Hepatocyte (in vitro differentiated cells): Measurements from ENCODE around the gene LRRC14B. TPM values are rescaled to one million over a fixed set of nuclear protein-coding genes. Genes with fewer than 3 reads are reported as not detected.

Experiments used
- DNase-seq: peaks from one replicate; pipeline ENCODE4 v3.0.0-alpha.2; 2016; ENCODE audit warnings: low spot score
- H2AFZ ChIP-seq: fragments of 200-600 bp; sonication (generic); 2 replicates; pipeline ENCODE4 v1.6.0; 2016; ENCODE audit warnings: antibody characterized with exemption, mild to moderate bottlenecking
- H3K27ac ChIP-seq: fragments of 200-600 bp; sonication (generic); 2 replicates; pipeline ENCODE4 v1.5.1; 2016; ENCODE audit warnings: mild to moderate bottlenecking
- H3K27me3 ChIP-seq: fragments of 200-600 bp; sonication (generic); 2 replicates; pipeline ENCODE4 v1.6.1; 2016
- H3K36me3 ChIP-seq: fragments of 200-600 bp; sonication (generic); replicated peaks from 2 replicates; pipeline ENCODE4 v1.5.1; 2016; ENCODE audit warnings: low read depth; ENCODE audit not compliant: insufficient read depth
- H3K4me1 ChIP-seq: fragments of 200-600 bp; sonication (generic); 2 replicates; pipeline ENCODE4 v1.5.1; 2016; ENCODE audit warnings: mild to moderate bottlenecking, moderate library complexity; ENCODE audit not compliant: insufficient read depth
- H3K4me2 ChIP-seq: fragments of 200-600 bp; sonication (generic); 2 replicates; pipeline ENCODE4 v1.6.0; 2016
- H3K4me3 ChIP-seq: fragments of 200-600 bp; sonication (generic); 2 replicates; pipeline ENCODE4 v1.5.1; 2016; ENCODE audit warnings: mild to moderate bottlenecking
- H3K79me2 ChIP-seq: fragments of 200-600 bp; sonication (generic); 2 replicates; pipeline ENCODE4 v1.6.0; 2017; ENCODE audit warnings: mild to moderate bottlenecking
- H3K9me2 ChIP-seq: fragments of 200-600 bp; sonication (generic); replicated peaks from 2 replicates; pipeline ENCODE4 v1.6.0; 2017; ENCODE audit warnings: mild to moderate bottlenecking; ENCODE audit not compliant: insufficient read depth
- H3K9me3 ChIP-seq: fragments of 200-600 bp; sonication (generic); 2 replicates; pipeline ENCODE4 v1.5.1; 2016; ENCODE audit warnings: low read depth, mild to moderate bottlenecking
- H4K20me1 ChIP-seq: fragments of 200-600 bp; sonication (generic); 2 replicates; pipeline ENCODE4 v1.6.0; 2016; ENCODE audit warnings: mild to moderate bottlenecking; ENCODE audit not compliant: insufficient read depth, poor library complexity, severe bottlenecking
- EZH2 ChIP-seq: fragments of 200-600 bp; sonication (generic); IDR thresholded peaks from 2 replicates; pipeline ENCODE4 v1.6.1; 2016; ENCODE audit warnings: antibody characterized with exemption, mild to moderate bottlenecking, borderline replicate concordance
- EZH2phosphoT487 ChIP-seq: fragments of 200-600 bp; sonication (generic); IDR thresholded peaks from one replicate; pipeline ENCODE4 v1.6.1; 2018; ENCODE audit warnings: antibody characterized with exemption, mild to moderate bottlenecking, low read depth, moderate library complexity; ENCODE audit not compliant: unreplicated experiment, severe bottlenecking
- WGBS: methylation state at CpG from one replicate; pipeline ENCODE4 v1.1.6; 2016; ENCODE audit warnings: low lambda C conversion rate; ENCODE audit errors: missing lambda C conversion rate; 5-methylcytosine and 5-hydroxymethylcytosine counted together
- polyA plus RNA-seq: library from polyadenylated mRNA; unstranded; fragments of >200 nt; fragmentation: Nextera tagmentation; extraction: Ambion mirVana; gene quantifications from 2 replicates; pipeline ENCODE4 v1.2.1, GENCODE V29; 2016
- total RNA-seq: library from RNA; depleted of rRNA; stranded (reverse); fragments of >200 nt; gene quantifications from 2 replicates; pipeline ENCODE4 v1.2.3, GENCODE V29; 2014
- TF ChIP-seq, protein P1 (sequence below): fragments of 200-600 bp; sonication (generic); IDR thresholded peaks from 2 replicates; pipeline ENCODE4 v1.5.1; 2016; ENCODE audit warnings: antibody characterized with exemption, mild to moderate bottlenecking; ENCODE audit not compliant: poor library complexity

LRRC14B gene
- total and polyA plus RNA-seq, 2 experiments from 2014 or later = 0.18 TPM; not detected in 1

DNA sequence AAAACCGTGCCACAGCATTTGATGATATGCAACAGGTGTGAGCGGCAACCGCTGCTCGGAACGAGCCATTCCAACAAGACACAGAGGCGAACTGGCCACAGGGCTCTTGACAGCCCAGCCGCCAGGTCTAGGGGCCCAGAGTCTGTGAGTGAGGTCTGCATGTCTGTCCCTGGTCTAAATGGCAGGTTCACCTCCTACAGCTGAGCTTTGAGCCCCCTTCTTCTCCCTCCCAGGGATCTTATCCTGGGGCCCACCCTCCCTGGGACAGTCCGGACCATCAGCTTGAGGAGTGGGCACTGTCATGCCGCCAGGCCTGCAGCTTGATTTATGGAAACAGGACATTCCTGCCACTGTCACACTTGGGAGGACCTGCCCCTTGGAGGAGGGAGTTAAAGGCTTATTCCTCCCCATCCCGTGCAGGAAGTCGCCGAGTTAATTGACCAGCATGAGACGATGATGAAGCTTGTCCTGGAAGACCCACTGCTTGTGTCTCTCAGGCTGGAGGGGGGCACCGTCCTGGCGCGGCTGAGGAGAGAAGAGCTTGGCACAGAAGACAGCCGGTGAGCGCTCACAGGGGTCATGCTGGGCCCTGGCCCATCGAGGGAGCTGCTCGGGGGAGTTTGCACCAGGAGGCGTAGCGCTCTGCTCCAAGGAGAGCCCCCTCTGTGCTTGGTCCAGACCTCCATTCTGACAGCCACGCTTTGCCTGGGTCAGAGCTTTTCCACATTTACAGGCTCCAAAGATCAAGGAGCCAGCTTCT lies 35.5 kb upstream of the LRRC14B start:
- Histone ChIP-seq H3K36me3 (no peaks in the 10 kb centered on the region), H3K27me3 (no peaks in the 10 kb centered on the region), H3K9me3 (no peaks in the 10 kb centered on the region), H3K27ac (no peak overlapping the region), H4K20me1 (no peaks in the 10 kb centered on the region), H3K4me3 (no peak overlapping the region), H2AFZ (no peak overlapping the region), H3K9me2 (no peaks in the 10 kb centered on the region), H3K79me2 (no peaks in the 10 kb centered on the region), H3K4me1 (no peaks in the 10 kb centered on the region), H3K4me2 (no peak overlapping the region)
- DNase-seq = no peak
- no peak for TF ChIP-seq EZH2
- TF ChIP-seq EZH2phosphoT487 = no peak
- TF ChIP-seq, protein P1, sequence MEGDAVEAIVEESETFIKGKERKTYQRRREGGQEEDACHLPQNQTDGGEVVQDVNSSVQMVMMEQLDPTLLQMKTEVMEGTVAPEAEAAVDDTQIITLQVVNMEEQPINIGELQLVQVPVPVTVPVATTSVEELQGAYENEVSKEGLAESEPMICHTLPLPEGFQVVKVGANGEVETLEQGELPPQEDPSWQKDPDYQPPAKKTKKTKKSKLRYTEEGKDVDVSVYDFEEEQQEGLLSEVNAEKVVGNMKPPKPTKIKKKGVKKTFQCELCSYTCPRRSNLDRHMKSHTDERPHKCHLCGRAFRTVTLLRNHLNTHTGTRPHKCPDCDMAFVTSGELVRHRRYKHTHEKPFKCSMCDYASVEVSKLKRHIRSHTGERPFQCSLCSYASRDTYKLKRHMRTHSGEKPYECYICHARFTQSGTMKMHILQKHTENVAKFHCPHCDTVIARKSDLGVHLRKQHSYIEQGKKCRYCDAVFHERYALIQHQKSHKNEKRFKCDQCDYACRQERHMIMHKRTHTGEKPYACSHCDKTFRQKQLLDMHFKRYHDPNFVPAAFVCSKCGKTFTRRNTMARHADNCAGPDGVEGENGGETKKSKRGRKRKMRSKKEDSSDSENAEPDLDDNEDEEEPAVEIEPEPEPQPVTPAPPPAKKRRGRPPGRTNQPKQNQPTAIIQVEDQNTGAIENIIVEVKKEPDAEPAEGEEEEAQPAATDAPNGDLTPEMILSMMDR = no peak
- 93% methylated on average over 23 of the region's 23 CpGs for WGBS

DNA sequence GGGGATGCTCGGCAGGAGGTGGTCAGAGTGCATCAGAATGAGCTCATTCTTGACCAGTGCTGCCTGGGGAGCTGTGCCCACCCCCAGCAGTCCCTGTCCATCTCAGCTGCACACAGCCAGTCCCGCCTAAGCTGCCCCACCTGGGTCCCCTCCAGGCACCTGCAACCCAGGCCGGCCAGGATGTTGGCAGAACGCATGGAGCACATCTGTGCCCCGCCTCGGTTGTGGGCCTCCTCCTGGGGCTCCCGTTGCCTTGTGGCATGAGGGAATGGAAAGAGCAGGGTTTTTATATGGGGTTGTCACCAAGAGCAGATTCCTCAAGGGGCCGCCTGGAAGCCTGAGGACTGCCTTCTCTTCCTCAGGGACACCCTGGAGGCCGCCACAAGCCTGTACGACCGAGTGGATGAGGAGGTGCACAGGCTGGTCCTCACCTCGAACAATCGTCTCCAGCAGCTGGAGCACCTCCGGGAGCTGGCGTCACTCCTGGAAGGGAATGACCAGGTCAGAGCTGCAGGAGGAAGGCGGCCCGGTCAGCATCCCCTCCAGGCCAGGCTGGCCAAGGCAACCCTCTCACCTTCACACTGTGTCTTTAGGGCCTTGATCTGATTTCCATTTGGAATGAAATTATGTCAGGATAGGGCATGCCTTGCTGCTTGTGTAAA lies 34.8 kb upstream of the LRRC14B start:
- H3K9me3 ChIP-seq = no peaks in the 10 kb centered on the region
- H3K79me2 ChIP-seq = no peaks in the 10 kb centered on the region
- TF ChIP-seq, protein P1 = no peak
- no peak for TF ChIP-seq EZH2
- no peak for TF ChIP-seq EZH2phosphoT487
- H3K36me3 ChIP-seq = no peaks in the 10 kb centered on the region
- no peak for DNase-seq
- H3K4me1 ChIP-seq = no peaks in the 10 kb centered on the region
- H3K27ac ChIP-seq = no peak overlapping the region
- no peaks in the 10 kb centered on the region for H3K9me2 ChIP-seq
- no peak overlapping the region for H3K4me3 ChIP-seq
- no peaks in the 10 kb centered on the region for H4K20me1 ChIP-seq
- no peak overlapping the region for H2AFZ ChIP-seq
- no peaks in the 10 kb centered on the region for H3K27me3 ChIP-seq
- WGBS = 96% methylated on average over 17 of the region's 17 CpGs
- H3K4me2 ChIP-seq = no peak overlapping the region

DNA sequence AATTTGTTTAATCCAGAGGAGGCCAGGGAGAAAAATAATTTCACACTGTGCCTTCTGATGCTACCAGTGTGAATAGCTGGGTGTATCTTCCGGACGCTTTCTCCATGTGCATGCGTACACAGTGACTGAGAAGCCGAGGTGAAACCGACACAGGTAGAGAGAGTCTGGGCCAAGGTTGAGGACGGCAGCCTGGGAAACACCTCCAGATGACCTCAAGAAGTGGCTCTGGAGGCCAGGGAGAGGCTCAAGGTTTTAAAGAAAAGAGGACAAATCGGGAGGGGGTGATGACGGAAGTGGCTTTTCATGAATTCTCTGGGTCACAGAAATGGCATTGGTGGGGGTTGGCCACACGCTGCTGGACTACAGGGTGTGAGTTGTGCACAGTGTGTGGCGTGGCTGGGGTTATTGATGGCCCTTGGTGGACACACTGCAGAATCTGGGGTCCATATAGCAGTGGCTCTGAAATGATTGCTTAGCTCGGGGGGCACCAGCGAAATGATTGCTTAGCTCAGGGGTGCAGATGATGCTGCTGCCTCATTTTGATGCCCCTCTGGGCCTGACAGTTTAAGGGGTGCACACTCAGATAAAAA lies 34.1 kb upstream of the LRRC14B start:
- Histone ChIP-seq H3K27ac (no peak overlapping the region), H3K9me3 (no peaks in the 10 kb centered on the region), H3K27me3 (no peaks in the 10 kb centered on the region), H3K9me2 (no peaks in the 10 kb centered on the region), H2AFZ (no peak overlapping the region), H3K36me3 (no peaks in the 10 kb centered on the region), H3K4me2 (no peak overlapping the region), H3K4me1 (no peaks in the 10 kb centered on the region), H3K79me2 (no peaks in the 10 kb centered on the region), H4K20me1 (no peaks in the 10 kb centered on the region), H3K4me3 (no peak overlapping the region)
- no peak for DNase-seq
- no peak for TF ChIP-seq EZH2
- TF ChIP-seq, protein P1 = no peak
- TF ChIP-seq EZH2phosphoT487 = no peak
- 97% methylated on average over 12 of the region's 12 CpGs for WGBS
